Peyer's patch (tissue), 4 donors: ENCODE results near the gene PANX2. TPM values are rescaled to one million over a fixed set of nuclear protein-coding genes. Genes with fewer than 3 reads are reported as not detected.
A peak's percentile ranks its signal among the peaks of the same experiment; 100 is the strongest.

ENCODE experiments used
- DNase-seq, 3 donors: peaks; one replicate each; pipeline ENCODE4 v3.0.0-alpha.2; 2017 to 2019
- H3K27ac ChIP-seq, 4 donors: fragments of 200-600 bp; sonication (generic); one replicate each; pipeline ENCODE4 v1.5.1; 2016 to 2019
- H3K27me3 ChIP-seq, 2 donors: fragments of 200-600 bp; sonication (generic); one replicate each; pipeline ENCODE4 v1.5.1; 2019
- H3K36me3 ChIP-seq, 3 donors: fragments of 200-600 bp; sonication (generic); one replicate each; pipeline ENCODE4 v1.5.1; 2016 to 2019
- H3K4me1 ChIP-seq, 4 donors: fragments of 200-600 bp; sonication (generic); one replicate each; pipeline ENCODE4 v1.5.1; 2016 to 2019
- H3K4me3 ChIP-seq, 4 donors: fragments of 200-600 bp; sonication (generic); 1 replicate in 3 of 4; 2 replicates in 1 of 4; pipeline ENCODE4 v1.5.1; 2016 to 2019; ENCODE audit warnings: mild to moderate bottlenecking in 1 of 4
- H3K9me3 ChIP-seq, 4 donors: fragments of 200-600 bp; sonication (generic); one replicate each; pipeline ENCODE4 v1.5.1; 2016 to 2019; ENCODE audit warnings: mild to moderate bottlenecking in 1 of 4
- CTCF ChIP-seq, 6 experiments: fragments of 450-650 bp in 4 of 6; fragments of 200-600 bp in 2 of 6; sonication (generic) in 1 of 6; IDR thresholded peaks; one replicate each; pipeline ENCODE4 v1.5.1; 2017 to 2019; ENCODE audit warnings: antibody characterized with exemption in 6 of 6, mild to moderate bottlenecking in 3 of 6, moderate library complexity in 1 of 6
- POLR2A ChIP-seq, 2 donors: fragments of 450-650 bp; IDR thresholded peaks; one replicate each; pipeline ENCODE4 v1.5.1; 2017; ENCODE audit warnings: antibody characterized with exemption in 2 of 2, mild to moderate bottlenecking in 2 of 2, moderate library complexity in 2 of 2
- total RNA-seq, 4 donors: library from RNA; depleted of rRNA; stranded (reverse); fragments of >200 nt; gene quantifications; one replicate each; pipeline ENCODE4 v1.1.0, GENCODE V29; 2016

The PANX2 gene
- total RNA-seq, 4 donors from 2014 or later: 0.40 TPM; not detected in 3

- Histone ChIP-seq H3K4me1 (peaks cover 0 to 29% (median 8%) of the 10 kb centered on the region in 4 donors), H3K36me3 (peaks cover 0 to 42% (median 0%) of the 10 kb centered on the region in 3 donors), H3K27me3 (no peaks in the 10 kb centered on the region), H3K27ac (no peak overlapping the region), H3K4me3 (peak overlapping the region in 1 of 4 donors; percentile 95), H3K9me3 (no peaks in the 10 kb centered on the region)
- TF ChIP-seq POLR2A (IDR thresholded peaks at IDR 0.05): no peak
- TF ChIP-seq CTCF (IDR thresholded peaks at IDR 0.05): no peak
- DNase-seq: no peak
Observed at GRCh38 chr22:50199251-50199721, 28.8 kb downstream of the PANX2 start.

GRCh38 chr22:50199829-50200460 lies 29.4 kb downstream of the PANX2 start:
- H3K4me3 ChIP-seq: peak overlapping the region; percentile 90 to 96 (median 95)
- no peaks in the 10 kb centered on the region for H3K27me3 ChIP-seq
- peak overlapping the region; percentile 77 to 95 (median 89) for H3K27ac ChIP-seq
- peaks cover 0 to 35% (median 0%) of the 10 kb centered on the region in 3 donors for H3K36me3 ChIP-seq
- peaks cover 0 to 24% (median 8%) of the 10 kb centered on the region in 4 donors for H3K4me1 ChIP-seq
- DNase-seq: no peak
- no peak for TF ChIP-seq POLR2A (IDR thresholded peaks at IDR 0.05)
- TF ChIP-seq CTCF (IDR thresholded peaks at IDR 0.05): no peak
- H3K9me3 ChIP-seq: no peaks in the 10 kb centered on the region

GRCh38 chr22:50200461-50201190 lies 30.1 kb downstream of the PANX2 start, which contains the start of gene SELENOO:
Gene SELENOO, plus strand, starts transcription at chr22:50201011. Its CDS starts 26 bp downstream, at chr22:50201037.
- Histone ChIP-seq H3K4me1 (peaks cover 0 to 21% (median 8%) of the 10 kb centered on the region in 4 donors), H3K9me3 (no peaks in the 10 kb centered on the region)
- TF ChIP-seq POLR2A (IDR thresholded peaks at IDR 0.05) (peak; percentile 80 to 81), CTCF (IDR thresholded peaks at IDR 0.05) (no peak)

GRCh38 chr22:50201191-50202129 lies 30.9 kb downstream of the PANX2 start:
- no peaks in the 10 kb centered on the region for H3K9me3 ChIP-seq
- H3K4me3 ChIP-seq: peak overlapping the region; percentile 90 to 96 (median 95)
- H3K27ac ChIP-seq: peak overlapping the region; percentile 77 to 95 (median 89)
- H3K36me3 ChIP-seq: peaks cover 0 to 28% (median 0%) of the 10 kb centered on the region in 3 donors
- peak in 1 of 3 donors; percentile 71 for DNase-seq
- TF ChIP-seq POLR2A (IDR thresholded peaks at IDR 0.05) (peak in 1 of 2 donors; percentile 18), CTCF (IDR thresholded peaks at IDR 0.05) (no peak)
- H3K4me1 ChIP-seq: peaks cover 0 to 21% (median 8%) of the 10 kb centered on the region in 4 donors
- no peaks in the 10 kb centered on the region for H3K27me3 ChIP-seq

More at GRCh38 chr22:50200461-50201190, 30.1 kb downstream of the PANX2 start, which contains the start of gene SELENOO:
- H3K4me3 ChIP-seq: peak within 1 kb of the TSS; percentile 90 to 96 (median 95)
- peak; percentile 92 to 98 (median 96) for DNase-seq
- H3K27me3 ChIP-seq: no peaks in the 10 kb centered on the region
- H3K36me3 ChIP-seq: peaks cover 0 to 32% (median 0%) of the 10 kb centered on the region in 3 donors
- peak within 1 kb of the TSS; percentile 77 to 95 (median 89) for H3K27ac ChIP-seq
